SK-N-SH (cell line): ENCODE measurements around the gene KANK4. TPM values are rescaled to one million over a fixed set of nuclear protein-coding genes. Genes with fewer than 3 reads are reported as not detected.

Experiments used
- CTCF ChIA-PET: fragments of 300-600, 350-600 bp; formaldehyde crosslinking; extraction: SDS; loops from one replicate; lab custom pipeline; 2021; lab: Yijun Ruan, JAX
- POLR2A ChIA-PET: fragments of 350-600 bp; sonication (Branson Sonifier 250); formaldehyde crosslinking; extraction: SDS; loops from one replicate; lab custom pipeline; 2020; ENCODE audit warnings: antibody characterized with exemption, inconsistent platforms; lab: Yijun Ruan, JAX
- DNase-seq: peaks from one replicate; pipeline ENCODE4 v3.0.0; 2012
- H2AFZ ChIP-seq: fragments of 200-600 bp; sonication (generic); 2 replicates; pipeline ENCODE4 v1.8.1; 2016; ENCODE audit warnings: antibody characterized with exemption, mild to moderate bottlenecking, low read depth
- H3F3A ChIP-seq: fragments of 200-600 bp; sonication (generic); replicated peaks from 2 replicates; pipeline ENCODE3; 2016; ENCODE audit warnings: antibody characterized with exemption, mild to moderate bottlenecking; ENCODE audit not compliant: insufficient read depth
- H3K27ac ChIP-seq, 2 experiments: fragments of 200-500 bp in 1 of 2; fragments of 200-600 bp in 1 of 2; sonication (Bioruptor generic) in 1 of 2; sonication (generic), shearing (Covaris generic) in 1 of 2; 2 replicates each; pipeline versions ENCODE4 v1.5.1 to v1.6.1; 2014 to 2016; ENCODE audit warnings: low read depth in 2 of 2, inconsistent platforms in 1 of 2, low read length in 1 of 2, mild to moderate bottlenecking in 1 of 2, mixed read lengths in 1 of 2
- H3K27me3 ChIP-seq: fragments of 200-600 bp; sonication (generic), shearing (Covaris generic); 2 replicates; pipeline ENCODE4 v1.6.1; 2016; ENCODE audit warnings: mixed run types; ENCODE audit not compliant: insufficient read depth
- H3K36me3 ChIP-seq, 2 experiments: fragments of 200-500 bp in 1 of 2; fragments of 200-600 bp in 1 of 2; sonication (Bioruptor generic) in 1 of 2; sonication (generic) in 1 of 2; replicated peaks in 1 of 2; 2 replicates each; pipeline versions ENCODE3 to v1.5.1; 2014 to 2016; ENCODE audit warnings: low read length in 1 of 2, mild to moderate bottlenecking in 1 of 2; ENCODE audit not compliant: insufficient read depth in 2 of 2, control insufficient read depth in 1 of 2
- H3K4me1 ChIP-seq, 2 experiments: fragments of 200-500 bp in 1 of 2; fragments of 200-600 bp in 1 of 2; sonication (Bioruptor generic) in 1 of 2; sonication (generic), shearing (Covaris generic) in 1 of 2; 2 replicates each; pipeline versions ENCODE4 v1.5.1 to v1.6.1; 2014 to 2016; ENCODE audit warnings: low read depth in 1 of 2, low read length in 1 of 2, mixed run types in 1 of 2; ENCODE audit not compliant: insufficient read depth in 2 of 2, control insufficient read depth in 1 of 2
- H3K4me2 ChIP-seq: fragments of 200-600 bp; sonication (generic), shearing (Covaris generic); 2 replicates; pipeline ENCODE4 v1.6.1; 2017; ENCODE audit warnings: mixed run types
- H3K4me3 ChIP-seq, 2 experiments: fragments of 200-500 bp in 1 of 2; fragments of 200-600 bp in 1 of 2; sonication (Bioruptor generic) in 1 of 2; sonication (generic), shearing (Covaris generic) in 1 of 2; 2 replicates each; pipeline versions ENCODE4 v1.5.1 to v1.8.1; 2014 to 2016; ENCODE audit warnings: low read depth in 2 of 2, inconsistent platforms in 1 of 2, low read length in 1 of 2, mild to moderate bottlenecking in 1 of 2, mixed read lengths in 1 of 2, moderate library complexity in 1 of 2
- H3K79me2 ChIP-seq: fragments of 200-600 bp; sonication (generic); 2 replicates; pipeline ENCODE4 v1.8.1; 2017; ENCODE audit warnings: mild to moderate bottlenecking; ENCODE audit not compliant: insufficient read depth
- H3K9ac ChIP-seq: fragments of 200-600 bp; sonication (generic); 2 replicates; pipeline ENCODE4 v1.6.1; 2017; ENCODE audit warnings: mixed run types
- H3K9me2 ChIP-seq: fragments of 200-600 bp; sonication (generic); 2 replicates; pipeline ENCODE4 v1.6.1; 2017; ENCODE audit warnings: mixed run types
- H3K9me3 ChIP-seq: fragments of 200-600 bp; sonication (generic); 2 replicates; pipeline ENCODE4 v1.6.1; 2017; ENCODE audit warnings: mixed run types, mild to moderate bottlenecking, moderate library complexity
- H4K20me1 ChIP-seq: fragments of 200-600 bp; sonication (generic); 2 replicates; pipeline ENCODE4 v1.6.1; 2017; ENCODE audit warnings: mild to moderate bottlenecking, mixed run types; ENCODE audit not compliant: insufficient read depth
- CHD2 ChIP-seq: fragments of 150-350 bp; IDR thresholded peaks from 2 replicates; pipeline ENCODE4 v1.6.1; 2018; ENCODE audit warnings: low read length; ENCODE audit not compliant: partially characterized antibody
- EZH2phosphoT487 ChIP-seq: fragments of 200-600 bp; sonication (generic); IDR thresholded peaks from 2 replicates; pipeline ENCODE4 v1.6.1; 2017; ENCODE audit warnings: low read depth, mixed run types, mild to moderate bottlenecking, antibody characterized with exemption, moderate library complexity, borderline replicate concordance
- FOXM1 ChIP-seq: IDR thresholded peaks from 2 replicates; pipeline ENCODE4 v1.4.0; 2012; ENCODE audit warnings: low read depth, mild to moderate bottlenecking
- GATA2 ChIP-seq: sonication (generic); formaldehyde crosslinking; IDR thresholded peaks from 2 replicates; pipeline ENCODE4 v1.5.0; 2020; ENCODE audit warnings: mild to moderate bottlenecking, missing genetic modification reagents
- NFIC ChIP-seq: IDR thresholded peaks from 2 replicates; pipeline ENCODE4 v1.4.0; 2012; ENCODE audit warnings: borderline replicate concordance
- POLR2AphosphoS5 ChIP-seq: IDR thresholded peaks from 2 replicates; pipeline ENCODE4 v1.6.1; 2012; ENCODE audit warnings: low read depth, low read length
- RAD21 ChIP-seq: IDR thresholded peaks from 2 replicates; pipeline ENCODE4 v1.6.1; 2012; ENCODE audit warnings: mild to moderate bottlenecking, low read length
- RCOR1 ChIP-seq: fragments of 150-350 bp; IDR thresholded peaks from 2 replicates; pipeline ENCODE4 v1.6.1; 2017; ENCODE audit warnings: antibody characterized with exemption, low read length
- RFX5 ChIP-seq: IDR thresholded peaks from 2 replicates; pipeline ENCODE4 v1.6.1; 2012; ENCODE audit warnings: mild to moderate bottlenecking, improper control_type of control experiment, low read length
- RXRA ChIP-seq: IDR thresholded peaks from 2 replicates; pipeline ENCODE4 v1.4.0; 2012; ENCODE audit warnings: low read depth, mild to moderate bottlenecking, borderline replicate concordance
- SIN3A ChIP-seq: IDR thresholded peaks from 2 replicates; pipeline ENCODE4 v1.6.1; 2012; ENCODE audit warnings: low read depth, mild to moderate bottlenecking, low read length, moderate library complexity, borderline replicate concordance
- SMC3 ChIP-seq: IDR thresholded peaks from 2 replicates; pipeline ENCODE4 v1.6.1; 2012; ENCODE audit warnings: low read depth, low read length, improper control_type of control experiment
- TAF1 ChIP-seq: IDR thresholded peaks from 2 replicates; pipeline ENCODE4 v1.6.1; 2012; ENCODE audit warnings: low read depth, mild to moderate bottlenecking, low read length, moderate library complexity, borderline replicate concordance
- TCF12 ChIP-seq: IDR thresholded peaks from 2 replicates; pipeline ENCODE4 v1.4.0; 2012
- TEAD4 ChIP-seq: IDR thresholded peaks from 2 replicates; pipeline ENCODE4 v1.4.0; 2012; ENCODE audit warnings: mild to moderate bottlenecking, borderline replicate concordance; ENCODE audit not compliant: insufficient read depth
- YY1 ChIP-seq: IDR thresholded peaks from 2 replicates; pipeline ENCODE4 v1.4.0; 2012; ENCODE audit warnings: low read depth, mild to moderate bottlenecking
- WGBS: methylation state at CpG from one replicate; pipeline ENCODE4 v1.1.6; 2017; ENCODE audit warnings: low lambda C conversion rate; 5-methylcytosine and 5-hydroxymethylcytosine counted together
- polyA plus RNA-seq, 3 experiments: library from polyadenylated mRNA; depleted of rRNA; stranded (reverse); fragments of >200 nt; gene quantifications; 2 replicates each; pipeline ENCODE4 v1.2.3, GENCODE V29; 2012
- TF ChIP-seq, protein P1 (sequence below): IDR thresholded peaks from 2 replicates; pipeline ENCODE4 v1.4.0; 2012; ENCODE audit warnings: low read depth, borderline replicate concordance
- TF ChIP-seq, protein P2 (sequence below): fragments of 200-600 bp; sonication (generic); IDR thresholded peaks from 2 replicates; pipeline ENCODE4 v1.6.1; 2017; ENCODE audit warnings: antibody characterized with exemption, mild to moderate bottlenecking, moderate library complexity
- TF ChIP-seq, protein P3 (sequence below): IDR thresholded peaks from 2 replicates; pipeline ENCODE4 v1.4.0; 2012; ENCODE audit warnings: low read depth, borderline replicate concordance
- TF ChIP-seq, protein P4 (sequence below): fragments of 150-350 bp; IDR thresholded peaks from 2 replicates; pipeline ENCODE4 v1.6.1; 2016; ENCODE audit warnings: mild to moderate bottlenecking, low read depth, low read length
- TF ChIP-seq, protein P5 (sequence below): IDR thresholded peaks from 2 replicates; pipeline ENCODE4 v1.4.0; 2012; ENCODE audit warnings: low read depth

Gene KANK4
- polyA plus RNA-seq, 1 of the 3 experiments (the other 2 are of a cell fraction) = not detected

DNA sequence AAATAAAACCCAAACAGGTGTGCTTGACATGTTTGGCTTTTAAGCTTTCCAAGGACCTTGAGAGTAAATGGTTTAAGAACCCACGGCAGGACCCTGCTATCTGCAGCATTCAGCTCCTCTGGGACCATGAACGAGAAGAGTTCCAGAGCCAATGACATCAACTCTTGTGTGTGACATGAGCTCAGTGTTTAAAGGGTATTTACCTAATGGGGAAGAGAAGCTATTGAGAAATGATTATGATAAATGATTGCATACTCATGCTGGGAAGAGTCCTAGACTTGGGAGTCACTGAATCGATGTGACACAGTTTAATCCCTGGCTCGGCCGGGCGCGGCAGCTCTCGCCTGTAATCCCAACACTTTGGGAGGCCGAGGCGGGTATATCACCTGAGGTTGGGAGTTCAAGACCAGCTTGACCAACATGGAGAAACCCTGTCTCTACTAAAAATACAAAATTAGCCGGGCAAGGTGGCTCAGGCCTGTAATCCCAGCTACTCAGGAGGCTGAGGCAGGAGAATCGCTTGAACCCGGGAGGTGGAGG, 55.4 kb downstream of the KANK4 start:
- POLR2A ChIA-PET = interaction anchor here (0.6 kb wide), 1 partner anchor 79 kb away, joined by 3 read pairs; no protein-coding TSS in a partner anchor
- 61% methylated on average over 11 of the region's 13 CpGs for WGBS
- no peak for DNase-seq
- CTCF ChIA-PET = interaction anchor here (1.1 to 1.4 kb wide), 2 partner anchors 13 to 89 kb away, joined by 3 to 7 read pairs; no protein-coding TSS in a partner anchor
- Histone ChIP-seq H3K9me2 (no peaks in the 10 kb centered on the region), H3K79me2 (no peaks in the 10 kb centered on the region), H3K4me2 (no peak overlapping the region), H4K20me1 (no peaks in the 10 kb centered on the region), H3K36me3 (no peaks in the 10 kb centered on the region), H3K27me3 (no peaks in the 10 kb centered on the region), H3K27ac (no peak overlapping the region), H3K9ac (no peak overlapping the region), H3F3A (no peaks in the 10 kb centered on the region), H3K4me1 (peaks cover 0 to 2% of the 10 kb centered on the region in 2 experiments; a peak in 1 of 4 replicates), H2AFZ (no peak overlapping the region), H3K9me3 (no peaks in the 10 kb centered on the region), H3K4me3 (no peak overlapping the region)
- TF ChIP-seq RAD21 (no peak), CHD2 (no peak), YY1 (no peak), NFIC (no peak), SMC3 (no peak), FOXM1 (no peak), RXRA (no peak), GATA2 (CRISPR knock-in tag) (no peak)
- TF ChIP-seq, protein P1, sequence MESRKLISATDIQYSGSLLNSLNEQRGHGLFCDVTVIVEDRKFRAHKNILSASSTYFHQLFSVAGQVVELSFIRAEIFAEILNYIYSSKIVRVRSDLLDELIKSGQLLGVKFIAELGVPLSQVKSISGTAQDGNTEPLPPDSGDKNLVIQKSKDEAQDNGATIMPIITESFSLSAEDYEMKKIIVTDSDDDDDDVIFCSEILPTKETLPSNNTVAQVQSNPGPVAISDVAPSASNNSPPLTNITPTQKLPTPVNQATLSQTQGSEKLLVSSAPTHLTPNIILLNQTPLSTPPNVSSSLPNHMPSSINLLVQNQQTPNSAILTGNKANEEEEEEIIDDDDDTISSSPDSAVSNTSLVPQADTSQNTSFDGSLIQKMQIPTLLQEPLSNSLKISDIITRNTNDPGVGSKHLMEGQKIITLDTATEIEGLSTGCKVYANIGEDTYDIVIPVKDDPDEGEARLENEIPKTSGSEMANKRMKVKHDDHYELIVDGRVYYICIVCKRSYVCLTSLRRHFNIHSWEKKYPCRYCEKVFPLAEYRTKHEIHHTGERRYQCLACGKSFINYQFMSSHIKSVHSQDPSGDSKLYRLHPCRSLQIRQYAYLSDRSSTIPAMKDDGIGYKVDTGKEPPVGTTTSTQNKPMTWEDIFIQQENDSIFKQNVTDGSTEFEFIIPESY = no peak
- TF ChIP-seq, protein P2, sequence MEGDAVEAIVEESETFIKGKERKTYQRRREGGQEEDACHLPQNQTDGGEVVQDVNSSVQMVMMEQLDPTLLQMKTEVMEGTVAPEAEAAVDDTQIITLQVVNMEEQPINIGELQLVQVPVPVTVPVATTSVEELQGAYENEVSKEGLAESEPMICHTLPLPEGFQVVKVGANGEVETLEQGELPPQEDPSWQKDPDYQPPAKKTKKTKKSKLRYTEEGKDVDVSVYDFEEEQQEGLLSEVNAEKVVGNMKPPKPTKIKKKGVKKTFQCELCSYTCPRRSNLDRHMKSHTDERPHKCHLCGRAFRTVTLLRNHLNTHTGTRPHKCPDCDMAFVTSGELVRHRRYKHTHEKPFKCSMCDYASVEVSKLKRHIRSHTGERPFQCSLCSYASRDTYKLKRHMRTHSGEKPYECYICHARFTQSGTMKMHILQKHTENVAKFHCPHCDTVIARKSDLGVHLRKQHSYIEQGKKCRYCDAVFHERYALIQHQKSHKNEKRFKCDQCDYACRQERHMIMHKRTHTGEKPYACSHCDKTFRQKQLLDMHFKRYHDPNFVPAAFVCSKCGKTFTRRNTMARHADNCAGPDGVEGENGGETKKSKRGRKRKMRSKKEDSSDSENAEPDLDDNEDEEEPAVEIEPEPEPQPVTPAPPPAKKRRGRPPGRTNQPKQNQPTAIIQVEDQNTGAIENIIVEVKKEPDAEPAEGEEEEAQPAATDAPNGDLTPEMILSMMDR = no peak

DNA sequence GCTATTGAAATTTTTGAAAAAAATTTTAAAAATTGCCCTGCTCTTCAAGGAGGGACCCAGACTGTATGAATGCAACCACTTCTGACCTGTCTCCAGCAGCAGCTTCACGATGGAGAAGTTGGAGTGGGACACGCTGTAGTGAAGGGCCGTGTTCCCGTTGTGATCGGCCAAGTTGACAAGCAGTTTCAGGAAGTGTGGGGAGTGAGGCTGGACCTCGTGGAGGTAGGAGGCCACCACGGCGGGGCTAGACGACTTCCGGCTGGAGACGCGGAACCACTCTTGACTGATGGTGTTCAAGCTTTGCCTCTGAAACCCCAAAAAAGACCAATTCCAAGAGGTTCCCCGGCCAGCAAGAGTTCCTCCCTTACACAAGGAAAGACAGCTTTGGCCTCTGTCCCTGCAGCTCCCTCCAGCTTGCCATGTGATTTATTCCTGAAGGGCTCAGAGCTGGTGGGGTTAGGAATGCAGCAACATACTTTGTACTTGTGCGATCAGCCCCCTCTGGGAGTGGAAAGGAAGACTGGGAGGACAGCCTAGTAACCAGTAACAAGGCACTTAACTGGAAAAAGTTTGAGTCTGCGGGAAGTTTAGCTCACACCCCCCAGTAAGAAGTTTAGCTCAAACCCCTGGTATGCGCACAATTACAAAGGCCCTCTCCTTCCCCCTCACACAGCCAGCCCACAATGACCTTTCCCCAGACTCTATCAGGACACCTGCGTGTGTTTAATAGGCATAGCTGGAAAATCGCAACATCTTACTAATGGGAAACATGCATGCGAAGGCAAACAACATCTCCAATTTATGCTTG, 56.0 kb downstream of the KANK4 start:
- DNase-seq = no peak
- no peaks in the 10 kb centered on the region for H4K20me1 ChIP-seq
- peaks cover 0 to 2% of the 10 kb centered on the region in 2 experiments; a peak in 1 of 4 replicates for H3K4me1 ChIP-seq
- no peaks in the 10 kb centered on the region for H3F3A ChIP-seq
- no peaks in the 10 kb centered on the region for H3K9me3 ChIP-seq
- WGBS = 74% methylated on average over 17 of the region's 19 CpGs
- no peaks in the 10 kb centered on the region for H3K27me3 ChIP-seq
- CTCF ChIA-PET = interaction anchor here (0.8 to 1.4 kb wide), 3 partner anchors 14 to 128 kb away, joined by 3 to 7 read pairs (median 3); no protein-coding TSS in a partner anchor
- H3K9me2 ChIP-seq = no peaks in the 10 kb centered on the region
- no peak overlapping the region for H3K4me3 ChIP-seq
- no peak overlapping the region for H3K4me2 ChIP-seq
- POLR2A ChIA-PET = interaction anchor here (0.6 kb wide), 1 partner anchor 79 kb away, joined by 3 read pairs; no protein-coding TSS in a partner anchor
- H3K79me2 ChIP-seq = no peaks in the 10 kb centered on the region
- H3K27ac ChIP-seq = no peak overlapping the region
- no peaks in the 10 kb centered on the region for H3K36me3 ChIP-seq
- H2AFZ ChIP-seq = no peak overlapping the region
- H3K9ac ChIP-seq = no peak overlapping the region
- TF ChIP-seq RCOR1 (no peak), TCF12 (no peak), TAF1 (no peak), EZH2phosphoT487 (no peak), POLR2AphosphoS5 (no peak), RFX5 (no peak), RXRA (no peak), NFIC (no peak), TEAD4 (no peak), SIN3A (no peak)
- TF ChIP-seq, protein P3, sequence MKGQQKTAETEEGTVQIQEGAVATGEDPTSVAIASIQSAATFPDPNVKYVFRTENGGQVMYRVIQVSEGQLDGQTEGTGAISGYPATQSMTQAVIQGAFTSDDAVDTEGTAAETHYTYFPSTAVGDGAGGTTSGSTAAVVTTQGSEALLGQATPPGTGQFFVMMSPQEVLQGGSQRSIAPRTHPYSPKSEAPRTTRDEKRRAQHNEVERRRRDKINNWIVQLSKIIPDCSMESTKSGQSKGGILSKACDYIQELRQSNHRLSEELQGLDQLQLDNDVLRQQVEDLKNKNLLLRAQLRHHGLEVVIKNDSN = no peak
- TF ChIP-seq, protein P4, sequence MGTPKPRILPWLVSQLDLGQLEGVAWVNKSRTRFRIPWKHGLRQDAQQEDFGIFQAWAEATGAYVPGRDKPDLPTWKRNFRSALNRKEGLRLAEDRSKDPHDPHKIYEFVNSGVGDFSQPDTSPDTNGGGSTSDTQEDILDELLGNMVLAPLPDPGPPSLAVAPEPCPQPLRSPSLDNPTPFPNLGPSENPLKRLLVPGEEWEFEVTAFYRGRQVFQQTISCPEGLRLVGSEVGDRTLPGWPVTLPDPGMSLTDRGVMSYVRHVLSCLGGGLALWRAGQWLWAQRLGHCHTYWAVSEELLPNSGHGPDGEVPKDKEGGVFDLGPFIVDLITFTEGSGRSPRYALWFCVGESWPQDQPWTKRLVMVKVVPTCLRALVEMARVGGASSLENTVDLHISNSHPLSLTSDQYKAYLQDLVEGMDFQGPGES = no peak
- TF ChIP-seq, protein P5, sequence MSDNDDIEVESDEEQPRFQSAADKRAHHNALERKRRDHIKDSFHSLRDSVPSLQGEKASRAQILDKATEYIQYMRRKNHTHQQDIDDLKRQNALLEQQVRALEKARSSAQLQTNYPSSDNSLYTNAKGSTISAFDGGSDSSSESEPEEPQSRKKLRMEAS = no peak
